HL-60 (cell line): ENCODE results near the gene GAK.

Experiments used
- CTCF ChIP-seq: IDR thresholded peaks from one replicate; pipeline ENCODE4 v1.5.1; 2011; ENCODE audit warnings: low read length, control low read depth, inconsistent platforms; ENCODE audit not compliant: insufficient read depth
- POLR2AphosphoS5 ChIP-seq: IDR thresholded peaks from 2 replicates; pipeline ENCODE4 v1.6.1; 2012; ENCODE audit warnings: low read depth
- REST ChIP-seq: IDR thresholded peaks from 2 replicates; pipeline ENCODE4 v1.6.1; 2012; ENCODE audit warnings: low read depth; ENCODE audit not compliant: insufficient replicate concordance

GRCh38 chr4:858831-859451, 73.2 kb downstream of the GAK start:
- TF ChIP-seq REST (no peak), CTCF (no peak), POLR2AphosphoS5 (no peak)
